ENCODE results near the gene EFCAB6. TPM values are rescaled to one million over a fixed set of nuclear protein-coding genes. Genes with fewer than 3 reads are reported as not detected.

EFCAB6 gene
- total RNA-seq, 2 experiments from 2014 or later = 0.26 to 0.39 TPM

GRCh38 chr22:43583501-43583900 is 228.6 kb downstream of the EFCAB6 start:
- peaks cover 2% of the 10 kb centered on the region for H3K27me3 Mint-ChIP-seq (ENCODE audit: low read depth)
- DNase-seq (no peak), ATAC-seq (no peak)
- no peaks in the 10 kb centered on the region for H3K36me3 Mint-ChIP-seq (ENCODE audit: low read depth)
- no peak overlapping the region for H3K4me3 Mint-ChIP-seq
- POLR2A ChIA-PET = no interaction called here
- CTCF ChIA-PET = no interaction called here
- H3K4me1 Mint-ChIP-seq (ENCODE audit: low read depth) = no peaks in the 10 kb centered on the region
- no peak overlapping the region for H3K27ac Mint-ChIP-seq
- no peaks in the 10 kb centered on the region for H3K9me3 Mint-ChIP-seq (ENCODE audit: insufficient read depth)

DNA sequence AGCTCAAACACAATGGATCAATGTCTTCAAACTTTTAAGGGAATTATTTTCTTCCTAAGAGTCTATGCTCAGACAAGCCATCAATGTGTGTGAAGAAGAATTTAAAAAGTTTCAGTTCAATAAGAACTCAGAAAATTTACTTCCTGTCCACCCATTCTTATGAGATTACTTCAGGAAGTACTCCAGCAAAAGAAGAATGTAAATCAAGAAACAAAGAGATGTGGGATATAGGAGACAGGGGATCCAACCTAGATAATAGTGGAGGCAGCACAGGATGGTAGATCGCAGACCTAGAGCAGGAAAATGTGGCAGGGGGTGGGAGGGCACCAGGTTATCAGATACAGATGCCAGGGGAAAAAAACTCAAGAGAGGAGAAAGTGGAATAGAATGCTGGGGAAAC is 229.7 kb downstream of the EFCAB6 start:
- ChIA-PET CTCF (no interaction called here), POLR2A (no interaction called here)
- Mint-ChIP-seq H3K4me1 (ENCODE audit: low read depth) (no peaks in the 10 kb centered on the region), H3K4me3 (no peak overlapping the region), H3K36me3 (ENCODE audit: low read depth) (no peaks in the 10 kb centered on the region), H3K27me3 (ENCODE audit: low read depth) (peaks cover 2% of the 10 kb centered on the region), H3K27ac (no peak overlapping the region), H3K9me3 (ENCODE audit: insufficient read depth) (no peaks in the 10 kb centered on the region)
- ATAC-seq (no peak), DNase-seq (no peak)

DNA sequence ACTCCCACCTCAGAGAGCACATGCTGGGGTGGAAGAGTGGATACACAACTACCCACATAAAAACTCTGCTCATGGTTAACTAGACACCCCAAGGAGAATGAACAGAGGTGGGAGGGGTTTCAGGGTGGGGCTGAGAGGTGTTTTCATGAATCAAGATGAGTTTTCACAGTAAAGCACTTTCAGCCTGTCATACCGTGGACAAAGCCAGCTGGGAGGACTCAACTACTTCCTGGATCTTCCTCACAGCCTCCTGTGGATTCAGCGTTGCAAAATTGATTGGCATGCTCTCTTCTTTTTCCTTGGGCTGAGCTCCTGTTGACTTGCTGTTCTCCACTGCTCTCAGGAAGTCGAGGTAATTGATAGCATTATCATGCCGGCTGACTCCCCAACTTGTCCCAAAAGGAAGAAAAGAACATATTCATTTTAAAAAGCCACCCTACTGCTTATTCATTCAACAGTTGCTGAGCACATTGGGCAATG is 231.8 kb downstream of the EFCAB6 start:
- Mint-ChIP-seq H3K9me3 (ENCODE audit: insufficient read depth) (no peaks in the 10 kb centered on the region), H3K36me3 (ENCODE audit: low read depth) (no peaks in the 10 kb centered on the region), H3K27ac (no peak overlapping the region), H3K27me3 (ENCODE audit: low read depth) (peaks cover 2% of the 10 kb centered on the region), H3K4me1 (ENCODE audit: low read depth) (no peaks in the 10 kb centered on the region), H3K4me3 (no peak overlapping the region)
- no peak for DNase-seq
- ChIA-PET POLR2A (no interaction called here), CTCF (interaction anchor here (0.6 kb wide), 1 partner anchor 592 kb away, joined by 3 read pairs; no protein-coding TSS in a partner anchor)
- ATAC-seq = no peak

DNA sequence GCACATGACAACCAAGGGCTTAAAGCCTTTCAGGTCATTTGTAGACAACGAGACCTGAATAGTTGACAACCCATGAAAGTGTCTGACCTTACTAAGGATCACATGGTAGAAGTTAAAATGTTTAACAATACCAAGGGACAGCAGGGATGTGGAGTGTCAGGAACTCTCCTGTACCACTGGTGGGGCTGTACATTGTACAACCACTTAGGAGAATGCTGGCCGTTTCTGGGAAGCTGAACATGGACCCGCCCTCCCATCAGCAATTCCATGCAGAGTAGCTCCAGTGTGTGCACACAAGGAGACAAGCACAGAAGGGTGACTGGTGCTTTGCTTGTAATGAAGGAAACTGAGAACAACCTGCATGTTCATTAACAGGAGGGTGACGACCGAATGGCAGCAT is 237.4 kb downstream of the EFCAB6 start:
- H3K27ac Mint-ChIP-seq = no peak overlapping the region
- DNase-seq (no peak), ATAC-seq (no peak)
- H3K9me3 Mint-ChIP-seq (ENCODE audit: insufficient read depth) = no peaks in the 10 kb centered on the region
- POLR2A ChIA-PET = no interaction called here
- no peak overlapping the region for H3K4me3 Mint-ChIP-seq
- H3K4me1 Mint-ChIP-seq (ENCODE audit: low read depth) = no peaks in the 10 kb centered on the region
- H3K36me3 Mint-ChIP-seq (ENCODE audit: low read depth) = no peaks in the 10 kb centered on the region
- H3K27me3 Mint-ChIP-seq (ENCODE audit: low read depth) = no peaks in the 10 kb centered on the region
- CTCF ChIA-PET = interaction anchor here (1.3 kb wide), 1 partner anchor 93 kb away, joined by 3 read pairs; no protein-coding TSS in a partner anchor

- ATAC-seq = no peak
- H3K4me3 Mint-ChIP-seq = no peak overlapping the region
- ChIA-PET CTCF (no interaction called here), POLR2A (no interaction called here)
- no peaks in the 10 kb centered on the region for H3K9me3 Mint-ChIP-seq (ENCODE audit: insufficient read depth)
- no peak for DNase-seq
- H3K27me3 Mint-ChIP-seq (ENCODE audit: low read depth) = no peaks in the 10 kb centered on the region
- H3K4me1 Mint-ChIP-seq (ENCODE audit: low read depth) = no peaks in the 10 kb centered on the region
- no peaks in the 10 kb centered on the region for H3K36me3 Mint-ChIP-seq (ENCODE audit: low read depth)
- no peak overlapping the region for H3K27ac Mint-ChIP-seq
These were observed 239.4 kb downstream of the EFCAB6 start for GRCh38 chr22:43572710-43573109.

DNA sequence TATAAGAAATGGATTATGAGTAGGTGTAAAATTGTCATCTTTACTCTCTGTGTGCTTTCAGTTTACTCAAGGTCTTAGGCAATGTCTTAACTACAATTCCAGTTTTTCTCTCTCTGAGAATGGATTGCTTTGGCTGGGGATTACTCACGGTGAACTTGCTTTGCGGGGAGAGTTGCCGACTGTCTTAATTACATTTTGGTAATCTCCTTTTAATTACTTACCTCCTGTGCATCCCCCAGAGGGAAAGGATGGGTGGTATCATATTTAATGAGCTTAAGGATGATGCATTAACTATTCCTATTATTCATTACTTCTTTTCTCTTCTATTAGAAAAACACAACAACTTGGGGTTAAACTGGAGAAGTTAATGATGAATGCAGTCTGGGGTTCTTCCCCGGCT is 240.9 kb downstream of the EFCAB6 start:
- no peak overlapping the region for H3K27ac Mint-ChIP-seq
- no peak overlapping the region for H3K4me3 Mint-ChIP-seq
- no peaks in the 10 kb centered on the region for H3K4me1 Mint-ChIP-seq (ENCODE audit: low read depth)
- ATAC-seq (no peak), DNase-seq (no peak)
- no peaks in the 10 kb centered on the region for H3K27me3 Mint-ChIP-seq (ENCODE audit: low read depth)
- no peaks in the 10 kb centered on the region for H3K36me3 Mint-ChIP-seq (ENCODE audit: low read depth)
- ChIA-PET CTCF (no interaction called here), POLR2A (no interaction called here)
- no peaks in the 10 kb centered on the region for H3K9me3 Mint-ChIP-seq (ENCODE audit: insufficient read depth)

DNA sequence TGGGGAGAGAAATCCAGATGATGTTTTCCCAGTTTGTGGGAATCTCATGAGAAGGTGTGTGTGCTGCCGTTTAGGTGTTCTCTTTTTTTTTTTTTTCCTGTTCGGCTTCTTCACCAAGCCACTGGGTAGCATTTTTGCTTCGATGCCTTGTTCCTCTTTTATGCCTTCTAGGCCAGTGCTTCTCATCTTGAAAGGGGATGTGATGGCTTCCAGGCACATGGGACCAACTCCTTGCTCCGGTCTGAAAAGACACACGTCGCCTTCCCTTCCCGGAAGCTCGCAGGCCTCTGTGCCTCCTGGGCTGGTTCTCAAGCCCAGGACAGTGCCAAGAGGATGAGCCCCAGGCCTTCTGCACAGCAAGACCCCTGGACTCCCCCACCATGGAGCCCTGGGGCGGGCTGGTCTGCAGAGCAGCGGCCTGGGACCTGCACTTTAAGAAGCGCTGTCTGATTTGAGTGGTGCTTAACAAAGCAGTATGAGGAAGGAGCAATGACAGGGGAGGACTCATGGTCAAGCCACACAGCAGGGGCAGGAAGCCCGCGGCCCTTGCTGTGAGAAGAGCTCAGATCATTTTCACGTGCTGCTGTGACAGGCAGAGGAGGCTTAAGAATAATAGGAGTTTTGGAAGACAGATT is 241.5 kb downstream of the EFCAB6 start:
- POLR2A ChIA-PET = no interaction called here
- no peaks in the 10 kb centered on the region for H3K9me3 Mint-ChIP-seq (ENCODE audit: insufficient read depth)
- H3K4me3 Mint-ChIP-seq = no peak overlapping the region
- CTCF ChIA-PET = no interaction called here
- DNase-seq = no peak
- H3K36me3 Mint-ChIP-seq (ENCODE audit: low read depth) = no peaks in the 10 kb centered on the region
- H3K27ac Mint-ChIP-seq = no peak overlapping the region
- no peaks in the 10 kb centered on the region for H3K4me1 Mint-ChIP-seq (ENCODE audit: low read depth)
- no peak for ATAC-seq
- H3K27me3 Mint-ChIP-seq (ENCODE audit: low read depth) = no peaks in the 10 kb centered on the region

DNA sequence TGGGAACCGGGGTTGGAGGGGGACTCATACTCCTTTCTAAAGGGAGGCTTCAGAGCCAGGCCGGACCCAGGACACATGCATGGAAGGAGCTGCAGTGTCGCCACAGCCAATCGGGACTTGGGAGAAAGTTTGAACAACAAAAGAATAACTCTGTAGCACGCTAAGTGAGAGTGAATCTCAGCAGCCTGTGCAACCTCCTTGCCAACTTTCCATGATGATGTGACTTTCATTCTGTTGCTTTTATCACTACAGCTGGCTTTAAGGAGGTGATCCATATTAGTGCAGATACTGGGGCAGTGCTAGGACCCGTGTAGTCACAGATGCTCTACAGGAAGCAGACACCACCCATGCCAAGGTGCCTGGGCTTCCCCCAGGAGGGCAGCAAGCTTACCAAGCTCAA is 243.0 kb downstream of the EFCAB6 start:
- DNase-seq = no peak
- Mint-ChIP-seq H3K9me3 (ENCODE audit: insufficient read depth) (no peaks in the 10 kb centered on the region), H3K4me3 (no peak overlapping the region), H3K4me1 (ENCODE audit: low read depth) (no peaks in the 10 kb centered on the region), H3K27ac (no peak overlapping the region), H3K27me3 (ENCODE audit: low read depth) (no peaks in the 10 kb centered on the region), H3K36me3 (ENCODE audit: low read depth) (no peaks in the 10 kb centered on the region)
- ChIA-PET CTCF (no interaction called here), POLR2A (no interaction called here)
- ATAC-seq = no peak

- H3K36me3 Mint-ChIP-seq (ENCODE audit: low read depth) = no peaks in the 10 kb centered on the region
- no peak overlapping the region for H3K27ac Mint-ChIP-seq
- CTCF ChIA-PET = interaction anchor here (0.8 kb wide), 1 partner anchor 315 kb away, joined by 3 read pairs; no protein-coding TSS in a partner anchor
- ATAC-seq = no peak
- POLR2A ChIA-PET = no interaction called here
- H3K9me3 Mint-ChIP-seq (ENCODE audit: insufficient read depth) = no peaks in the 10 kb centered on the region
- DNase-seq = no peak
- no peak overlapping the region for H3K4me3 Mint-ChIP-seq
- H3K27me3 Mint-ChIP-seq (ENCODE audit: low read depth) = no peaks in the 10 kb centered on the region
- H3K4me1 Mint-ChIP-seq (ENCODE audit: low read depth) = no peaks in the 10 kb centered on the region
These were observed 244.3 kb downstream of the EFCAB6 start for GRCh38 chr22:43567691-43568324.

GRCh38 chr22:43566561-43567332 is 245.4 kb downstream of the EFCAB6 start:
- ChIA-PET CTCF (no interaction called here), POLR2A (interaction anchor here (0.5 kb wide), 1 partner anchor 1553 kb away, joined by 3 read pairs; no protein-coding TSS in a partner anchor)
- no peak overlapping the region for H3K27ac Mint-ChIP-seq
- no peak for DNase-seq
- no peaks in the 10 kb centered on the region for H3K4me1 Mint-ChIP-seq (ENCODE audit: low read depth)
- H3K9me3 Mint-ChIP-seq (ENCODE audit: insufficient read depth) = no peaks in the 10 kb centered on the region
- ATAC-seq = no peak
- no peak overlapping the region for H3K4me3 Mint-ChIP-seq
- no peaks in the 10 kb centered on the region for H3K36me3 Mint-ChIP-seq (ENCODE audit: low read depth)
- no peaks in the 10 kb centered on the region for H3K27me3 Mint-ChIP-seq (ENCODE audit: low read depth)

- Mint-ChIP-seq H3K36me3 (ENCODE audit: low read depth) (no peaks in the 10 kb centered on the region), H3K27ac (no peak overlapping the region), H3K27me3 (ENCODE audit: low read depth) (no peaks in the 10 kb centered on the region), H3K9me3 (ENCODE audit: insufficient read depth) (no peaks in the 10 kb centered on the region), H3K4me3 (no peak overlapping the region), H3K4me1 (ENCODE audit: low read depth) (no peaks in the 10 kb centered on the region)
- ATAC-seq (no peak), DNase-seq (no peak)
- ChIA-PET CTCF (no interaction called here), POLR2A (no interaction called here)
These were observed 246.1 kb downstream of the EFCAB6 start for GRCh38 chr22:43566021-43566420.

DNA sequence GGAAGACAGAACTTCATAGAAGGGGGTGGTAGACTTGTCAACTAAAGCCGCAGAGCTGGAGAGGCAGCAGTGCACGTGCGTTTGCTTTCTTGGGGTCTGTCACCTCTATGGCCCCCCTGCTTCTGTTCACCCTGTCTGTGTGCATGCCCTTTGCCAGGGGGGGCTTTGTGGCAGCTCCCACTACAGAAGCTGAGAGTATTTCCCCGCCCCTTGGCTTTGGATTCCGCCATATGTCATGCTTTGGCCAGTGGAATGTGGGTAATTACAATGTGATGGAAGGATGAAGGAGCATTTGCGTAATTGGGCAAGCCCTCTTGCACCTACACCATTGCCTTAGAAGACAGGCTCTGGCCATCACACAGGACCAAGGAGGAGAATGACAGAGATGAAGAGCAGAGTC is 247.2 kb downstream of the EFCAB6 start:
- DNase-seq = no peak
- POLR2A ChIA-PET = no interaction called here
- Mint-ChIP-seq H3K4me3 (no peak overlapping the region), H3K27me3 (ENCODE audit: low read depth) (no peaks in the 10 kb centered on the region), H3K36me3 (ENCODE audit: low read depth) (no peaks in the 10 kb centered on the region), H3K4me1 (ENCODE audit: low read depth) (no peaks in the 10 kb centered on the region), H3K9me3 (ENCODE audit: insufficient read depth) (no peaks in the 10 kb centered on the region), H3K27ac (no peak overlapping the region)
- CTCF ChIA-PET = no interaction called here
- ATAC-seq = no peak
